Fibroblast of lung (primary cell): Measurements from ENCODE around the gene ATP5MG. TPM values are rescaled to one million over a fixed set of nuclear protein-coding genes. Genes with fewer than 3 reads are reported as not detected.

Experiments
- DNase-seq, 2 donors: peaks; one replicate each; pipeline versions ENCODE4 v3.0.0 to v3.0.0-alpha.2; 2010; ENCODE audit warnings: low read depth in 2 of 2
- H2AFZ ChIP-seq: 2 replicates; pipeline ENCODE4 v1.5.1; 2012; ENCODE audit warnings: low read length, control low read depth, inconsistent platforms
- H3K27ac ChIP-seq: 2 replicates; pipeline ENCODE4 v1.5.1; 2011; ENCODE audit warnings: low read length, control low read depth; ENCODE audit not compliant: insufficient read depth
- H3K27me3 ChIP-seq: 2 replicates; pipeline ENCODE4 v1.5.1; 2011; ENCODE audit warnings: mild to moderate bottlenecking, low read length; ENCODE audit not compliant: control insufficient read depth, insufficient read depth
- H3K36me3 ChIP-seq: 2 replicates; pipeline ENCODE4 v1.5.1; 2011; ENCODE audit warnings: low read length; ENCODE audit not compliant: control insufficient read depth, insufficient read depth
- H3K4me1 ChIP-seq: 2 replicates; pipeline ENCODE4 v1.5.1; 2011; ENCODE audit warnings: low read length; ENCODE audit not compliant: control insufficient read depth, insufficient read depth; ENCODE audit errors: extremely low read depth
- H3K4me2 ChIP-seq: 2 replicates; pipeline ENCODE4 v1.5.1; 2011; ENCODE audit warnings: low read length, control low read depth; ENCODE audit not compliant: insufficient read depth; ENCODE audit errors: extremely low read depth
- H3K4me3 ChIP-seq, 4 experiments: fragments of 200-600 bp in 1 of 4; sonication (generic) in 1 of 4; replicated peaks in 1 of 4; 2 replicates each; pipeline ENCODE4 v1.5.1; 2011 to 2016; ENCODE audit warnings: low read length in 4 of 4, low read depth in 3 of 4, mild to moderate bottlenecking in 3 of 4, control low read depth in 2 of 4, inconsistent platforms in 1 of 4, mixed read lengths in 1 of 4; ENCODE audit not compliant: insufficient read depth in 1 of 4; ENCODE audit errors: control extremely low read depth in 1 of 4
- H3K79me2 ChIP-seq: 2 replicates; pipeline ENCODE4 v1.5.1; 2012; ENCODE audit warnings: mild to moderate bottlenecking, low read length, inconsistent platforms; ENCODE audit not compliant: control insufficient read depth, insufficient read depth
- H3K9ac ChIP-seq: 2 replicates; pipeline ENCODE4 v1.5.1; 2011; ENCODE audit warnings: mild to moderate bottlenecking, low read length, control low read depth; ENCODE audit not compliant: insufficient read depth
- H3K9me3 ChIP-seq: 2 replicates; pipeline ENCODE4 v1.5.1; 2012; ENCODE audit warnings: low read depth, low read length; ENCODE audit not compliant: control insufficient read depth, insufficient read depth
- H4K20me1 ChIP-seq: 2 replicates; pipeline ENCODE4 v1.5.1; 2011; ENCODE audit warnings: low read length; ENCODE audit not compliant: control insufficient read depth, insufficient read depth; ENCODE audit errors: extremely low read depth
- EZH2 ChIP-seq: IDR thresholded peaks from 2 replicates; pipeline ENCODE4 v1.5.1; 2012; ENCODE audit warnings: low read length, control low read depth, mild to moderate bottlenecking; ENCODE audit errors: missing control alignments
- polyA plus RNA-seq, 2 donors: library from polyadenylated mRNA; depleted of rRNA in 1 of 2; stranded (reverse) in 1 of 2; unstranded in 1 of 2; fragments of >200 nt; gene quantifications; 2 replicates each; pipeline ENCODE4 v1.2.1, GENCODE V29; 2011 to 2012; ENCODE audit warnings: missing spikeins in 1 of 2
- total RNA-seq: library from RNA; depleted of rRNA; stranded (reverse); fragments of >200 nt; gene quantifications from 2 replicates; pipeline ENCODE4 v1.2.1, GENCODE V29; 2014
- TF ChIP-seq, protein P1 (sequence below), 2 donors: IDR thresholded peaks in 1 of 2; conservative IDR thresholded peaks in 1 of 2; 1 replicate in 1 of 2; 2 replicates in 1 of 2; pipeline ENCODE4 v1.5.1; 2011 to 2012; ENCODE audit warnings: low read length in 2 of 2, control low read depth in 1 of 2, inconsistent platforms in 1 of 2, low read depth in 1 of 2, mild to moderate bottlenecking in 1 of 2

The ATP5MG gene
- total and polyA plus RNA-seq, 2 donors (not counting 1 experiment from before 2014, with no cell fraction given): 75.6 to 217 TPM

DNA sequence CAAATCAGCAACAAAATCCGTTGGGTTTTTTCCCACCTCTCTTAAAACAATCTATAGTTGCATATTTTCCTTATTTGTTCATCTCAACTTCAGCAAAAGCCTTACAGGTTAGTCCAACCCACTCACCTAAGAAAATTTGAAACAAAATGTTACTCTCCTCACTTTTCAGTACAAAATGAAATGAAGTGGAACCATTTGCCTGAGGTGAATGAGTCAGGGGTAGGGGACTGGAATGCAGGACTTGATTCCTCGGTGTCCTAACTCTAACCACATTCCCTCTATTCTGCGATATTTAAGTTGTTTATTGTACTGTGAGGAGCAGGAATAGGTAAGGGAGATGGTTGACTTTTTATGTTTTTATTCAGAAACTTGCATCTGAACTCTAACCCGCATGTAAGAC is 16.4 kb downstream of the ATP5MG start:
- H3K79me2 ChIP-seq: no peaks in the 10 kb centered on the region
- no peaks in the 10 kb centered on the region for H3K9me3 ChIP-seq
- H3K27me3 ChIP-seq: no peaks in the 10 kb centered on the region
- no peaks in the 10 kb centered on the region for H3K36me3 ChIP-seq
- H3K4me1 ChIP-seq: peaks cover 3% of the 10 kb centered on the region
- H4K20me1 ChIP-seq: no peaks in the 10 kb centered on the region
- no peak for DNase-seq
- no peak overlapping the region for H3K27ac ChIP-seq
- no peak overlapping the region for H2AFZ ChIP-seq
- H3K4me2 ChIP-seq: no peak overlapping the region
- no peak overlapping the region for H3K4me3 ChIP-seq
- no peak overlapping the region for H3K9ac ChIP-seq
- no peak for TF ChIP-seq EZH2
- TF ChIP-seq, protein P1, sequence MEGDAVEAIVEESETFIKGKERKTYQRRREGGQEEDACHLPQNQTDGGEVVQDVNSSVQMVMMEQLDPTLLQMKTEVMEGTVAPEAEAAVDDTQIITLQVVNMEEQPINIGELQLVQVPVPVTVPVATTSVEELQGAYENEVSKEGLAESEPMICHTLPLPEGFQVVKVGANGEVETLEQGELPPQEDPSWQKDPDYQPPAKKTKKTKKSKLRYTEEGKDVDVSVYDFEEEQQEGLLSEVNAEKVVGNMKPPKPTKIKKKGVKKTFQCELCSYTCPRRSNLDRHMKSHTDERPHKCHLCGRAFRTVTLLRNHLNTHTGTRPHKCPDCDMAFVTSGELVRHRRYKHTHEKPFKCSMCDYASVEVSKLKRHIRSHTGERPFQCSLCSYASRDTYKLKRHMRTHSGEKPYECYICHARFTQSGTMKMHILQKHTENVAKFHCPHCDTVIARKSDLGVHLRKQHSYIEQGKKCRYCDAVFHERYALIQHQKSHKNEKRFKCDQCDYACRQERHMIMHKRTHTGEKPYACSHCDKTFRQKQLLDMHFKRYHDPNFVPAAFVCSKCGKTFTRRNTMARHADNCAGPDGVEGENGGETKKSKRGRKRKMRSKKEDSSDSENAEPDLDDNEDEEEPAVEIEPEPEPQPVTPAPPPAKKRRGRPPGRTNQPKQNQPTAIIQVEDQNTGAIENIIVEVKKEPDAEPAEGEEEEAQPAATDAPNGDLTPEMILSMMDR (conservative IDR thresholded peaks at IDR 0.05 in 1 of 2, IDR thresholded peaks at IDR 0.05 in 1 of 2; ENCODE audit: low read depth in 1 of 2, low read length in 2 of 2): no peak

DNA sequence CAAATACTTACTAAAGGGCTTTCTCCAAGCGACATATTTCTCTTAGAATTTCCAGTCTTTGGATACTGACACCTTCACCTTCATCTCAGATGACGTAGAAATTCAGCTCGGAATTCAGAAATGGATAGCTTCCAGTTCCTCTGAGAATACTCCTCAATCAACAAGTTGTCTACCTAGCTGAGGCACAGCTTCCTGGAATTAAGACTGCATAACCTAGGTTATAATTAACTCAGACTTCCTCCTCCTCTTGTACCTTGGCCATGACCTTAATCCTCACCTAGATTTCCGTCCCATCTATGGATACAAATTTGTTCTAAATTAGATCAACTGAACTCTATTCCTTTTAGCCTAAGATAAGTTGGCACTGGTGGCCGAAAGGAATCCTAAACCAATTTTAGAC is 17.4 kb downstream of the ATP5MG start:
- Histone ChIP-seq H3K9me3 (no peaks in the 10 kb centered on the region), H3K4me1 (peaks cover 3% of the 10 kb centered on the region), H3K79me2 (no peaks in the 10 kb centered on the region), H2AFZ (no peak overlapping the region), H4K20me1 (no peaks in the 10 kb centered on the region), H3K9ac (no peak overlapping the region), H3K27me3 (no peaks in the 10 kb centered on the region), H3K36me3 (no peaks in the 10 kb centered on the region), H3K27ac (no peak overlapping the region), H3K4me3 (no peak overlapping the region), H3K4me2 (no peak overlapping the region)
- no peak for TF ChIP-seq EZH2
- TF ChIP-seq, protein P1 (conservative IDR thresholded peaks at IDR 0.05 in 1 of 2, IDR thresholded peaks at IDR 0.05 in 1 of 2; ENCODE audit: low read depth in 1 of 2, low read length in 2 of 2): no peak
- DNase-seq: no peak

DNA sequence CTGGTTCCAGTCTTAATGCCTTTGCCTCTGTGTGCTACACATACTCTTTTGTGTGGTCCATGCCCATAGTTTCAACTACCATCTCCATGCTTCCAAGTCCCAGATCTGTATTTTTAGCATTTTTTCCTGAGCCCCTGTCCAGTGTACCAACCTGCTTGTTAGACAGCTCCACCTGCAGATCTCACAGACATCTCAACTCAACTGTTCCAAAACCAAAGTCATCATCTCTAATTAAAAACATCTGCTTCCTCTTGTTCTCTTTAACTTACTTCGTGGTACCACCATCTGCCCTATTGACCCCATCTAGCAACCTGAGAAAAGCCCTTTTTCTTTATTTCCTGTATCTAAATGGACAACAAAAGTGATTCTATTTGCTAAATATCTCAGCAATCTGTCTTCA is 26.3 kb downstream of the ATP5MG start:
- no peaks in the 10 kb centered on the region for H3K36me3 ChIP-seq
- H3K4me2 ChIP-seq: no peak overlapping the region
- no peak for TF ChIP-seq EZH2
- TF ChIP-seq, protein P1 (conservative IDR thresholded peaks at IDR 0.05 in 1 of 2, IDR thresholded peaks at IDR 0.05 in 1 of 2; ENCODE audit: low read depth in 1 of 2, low read length in 2 of 2): no peak
- no peak for DNase-seq
- H3K9me3 ChIP-seq: no peaks in the 10 kb centered on the region
- no peaks in the 10 kb centered on the region for H3K27me3 ChIP-seq
- no peak overlapping the region for H3K9ac ChIP-seq
- no peaks in the 10 kb centered on the region for H4K20me1 ChIP-seq
- no peak overlapping the region for H3K27ac ChIP-seq
- H3K4me1 ChIP-seq: no peaks in the 10 kb centered on the region
- H3K4me3 ChIP-seq: no peak overlapping the region
- H3K79me2 ChIP-seq: no peaks in the 10 kb centered on the region
- no peak overlapping the region for H2AFZ ChIP-seq
